T-cell (primary cell): ENCODE data around the gene MYO18B. TPM values are rescaled to one million over a fixed set of nuclear protein-coding genes. Genes with fewer than 3 reads are reported as not detected.

Source experiments
- ATAC-seq, 4 experiments: fragments of 200-7000 bp in 3 of 4; fragments of 150-1000 bp in 1 of 4; cut with Tn5 transposase; replicated peaks in 1 of 4; 1 replicate in 3 of 4; 2 replicates in 1 of 4; pipeline ENCODE4 v1.10.0; 2021; ENCODE audit warnings: moderate library complexity in 3 of 4, mild to moderate bottlenecking in 2 of 4, moderate number of reproducible peaks in 1 of 4
- CTCF ChIA-PET, 2 donors: fragments of 300-600 bp; sonication (Branson Sonifier 250); formaldehyde crosslinking; loops; one replicate each; lab custom pipeline; 2022; ENCODE audit warnings: antibody characterized with exemption in 2 of 2; lab: Charles Lee
- POLR2A ChIA-PET, 2 donors: fragments of 300-600 bp; sonication (Branson Sonifier 250); formaldehyde crosslinking; loops; one replicate each; lab custom pipeline; 2022; ENCODE audit warnings: antibody characterized with exemption in 2 of 2; lab: Charles Lee
- DNase-seq, 35 experiments: peaks; one replicate each; pipeline versions ENCODE4 v3.0.0 to v3.0.0-alpha.2; 2013 to 2023
- H3K27ac ChIP-seq: one replicate; pipeline ENCODE4 v1.5.1; 2013; ENCODE audit warnings: low read length
- H3K27me3 ChIP-seq, 2 experiments: replicated peaks in 1 of 2; 1 replicate in 1 of 2; 2 replicates in 1 of 2; pipeline versions ENCODE4 v1.6.1 to v1.7.0; 2013; ENCODE audit warnings: low read length in 1 of 2, mixed read lengths in 1 of 2; ENCODE audit not compliant: control insufficient read depth in 2 of 2, insufficient read depth in 2 of 2; ENCODE audit errors: extremely low read depth in 1 of 2
- H3K36me3 ChIP-seq, 2 donors: 1 replicate in 1 of 2; 2 replicates in 1 of 2; pipeline versions ENCODE4 v1.6.1 to v1.7.0; 2013; ENCODE audit warnings: low read length in 1 of 2; ENCODE audit not compliant: control insufficient read depth in 2 of 2, insufficient read depth in 1 of 2; ENCODE audit errors: extremely low read depth in 1 of 2
- H3K4me1 ChIP-seq, 2 experiments: 1 replicate in 1 of 2; 2 replicates in 1 of 2; pipeline versions ENCODE4 v1.6.1 to v1.7.0; 2013; ENCODE audit warnings: low read length in 2 of 2, mixed read lengths in 1 of 2; ENCODE audit not compliant: insufficient read depth in 2 of 2, control insufficient read depth in 1 of 2; ENCODE audit errors: extremely low read depth in 1 of 2
- H3K4me3 ChIP-seq, 2 donors: 1 replicate in 1 of 2; 2 replicates in 1 of 2; pipeline versions ENCODE4 v1.5.1 to v1.7.0; 2013; ENCODE audit warnings: mild to moderate bottlenecking in 2 of 2, low read length in 1 of 2, moderate library complexity in 1 of 2; ENCODE audit not compliant: control insufficient read depth in 1 of 2; ENCODE audit errors: extremely low read depth in 1 of 2
- H3K9me3 ChIP-seq: 2 replicates; pipeline ENCODE4 v1.7.0; 2013
- H3K27ac Mint-ChIP-seq, 2 donors: one replicate each; pipeline ENCODE4 v1.8.0; 2020 to 2021; ENCODE audit warnings: mild to moderate bottlenecking in 2 of 2, mixed read lengths in 2 of 2
- H3K27me3 Mint-ChIP-seq, 2 donors: one replicate each; pipeline ENCODE4 v1.8.0; 2021 to 2022; ENCODE audit warnings: mixed read lengths in 2 of 2
- H3K36me3 Mint-ChIP-seq: one replicate; pipeline ENCODE4 v1.8.0; 2021; ENCODE audit warnings: mixed read lengths
- H3K4me1 Mint-ChIP-seq, 3 donors: one replicate each; pipeline ENCODE4 v1.8.0; 2020 to 2022; ENCODE audit warnings: mixed read lengths in 3 of 3, mild to moderate bottlenecking in 1 of 3
- H3K4me3 Mint-ChIP-seq, 3 donors: one replicate each; pipeline ENCODE4 v1.8.0; 2020 to 2022; ENCODE audit warnings: mild to moderate bottlenecking in 3 of 3, mixed read lengths in 3 of 3, moderate library complexity in 3 of 3
- H3K9me3 Mint-ChIP-seq, 3 donors: one replicate each; pipeline ENCODE4 v1.8.0; 2020 to 2022; ENCODE audit warnings: mixed read lengths in 3 of 3
- WGBS: methylation state at CpG from one replicate; pipeline ENCODE4 v1.1.5; 2013; ENCODE audit warnings: missing lambda C conversion rate; ENCODE audit not compliant: insufficient coverage; 5-methylcytosine and 5-hydroxymethylcytosine counted together
- total RNA-seq, 35 experiments: library from RNA in 6 of 35; stranded (reverse) in 6 of 35; fragments of 120-200 nt in 1 of 35; gene quantifications; one replicate each; pipeline versions ENCODE4 v1.2.1 to v1.2.4 and lab custom pipeline; 2013 to 2026

Gene MYO18B
- total RNA-seq, 5 donors from 2014 or later (not counting 1 experiment from before 2014, with no cell fraction given) = 0.18 to 0.70 (median 0.26) TPM; not detected in 1

- no peak for DNase-seq
- peaks cover 0 to 1% (median 0%) of the 10 kb centered on the region in 3 donors for H3K9me3 Mint-ChIP-seq
- H3K27me3 ChIP-seq = peaks cover 0 to 11% of the 10 kb centered on the region in 2 experiments
- no peaks in the 10 kb centered on the region for H3K36me3 ChIP-seq
- 100% methylated on average over 2 of the region's 9 CpGs for WGBS
- peaks cover 8 to 20% of the 10 kb centered on the region in 2 donors for H3K27me3 Mint-ChIP-seq
- H3K27ac ChIP-seq = no peak overlapping the region
- H3K4me3 ChIP-seq = no peak overlapping the region
- no peaks in the 10 kb centered on the region for H3K4me1 Mint-ChIP-seq
- H3K27ac Mint-ChIP-seq = no peak overlapping the region
- CTCF ChIA-PET = no interaction called here
- no peaks in the 10 kb centered on the region for H3K36me3 Mint-ChIP-seq
- POLR2A ChIA-PET = no interaction called here
- H3K4me1 ChIP-seq = no peaks in the 10 kb centered on the region
- no peak for ATAC-seq
- H3K4me3 Mint-ChIP-seq = no peak overlapping the region
- H3K9me3 ChIP-seq = no peaks in the 10 kb centered on the region
Measured at GRCh38 chr22:25827415-25827814, 85.4 kb downstream of the MYO18B start.

DNA sequence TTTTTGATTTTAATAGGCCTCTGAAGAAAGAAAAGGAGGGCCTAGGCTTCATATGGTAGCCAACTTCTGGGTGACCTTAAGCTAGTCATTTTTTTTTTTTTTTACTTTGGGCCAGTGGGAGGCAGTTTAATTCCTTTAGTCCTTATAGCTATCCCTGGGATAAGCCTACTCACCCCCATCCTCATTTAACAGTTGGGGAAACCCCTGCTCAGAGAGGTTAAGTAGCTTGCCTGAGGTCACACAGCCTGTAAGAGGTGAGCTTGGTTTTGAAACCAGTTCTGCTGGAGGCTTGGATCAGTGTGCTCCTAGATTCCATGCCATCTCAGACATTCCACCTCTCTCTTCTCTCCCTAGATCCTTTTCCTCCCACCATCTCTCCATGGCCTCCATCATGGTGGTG is 86.4 kb downstream of the MYO18B start:
- ATAC-seq (no peak), DNase-seq (no peak)
- Histone ChIP-seq H3K4me3 (no peak overlapping the region), H3K9me3 (no peaks in the 10 kb centered on the region), H3K4me1 (no peaks in the 10 kb centered on the region), H3K27ac (no peak overlapping the region), H3K27me3 (peaks cover 0 to 9% of the 10 kb centered on the region in 2 experiments), H3K36me3 (no peaks in the 10 kb centered on the region)
- ChIA-PET POLR2A (no interaction called here), CTCF (interaction anchor here in 1 of 2 donors (0.5 kb wide), 1 partner anchor 772 kb away, joined by 5 read pairs; no protein-coding TSS in a partner anchor)
- H3K4me1 Mint-ChIP-seq = no peaks in the 10 kb centered on the region
- no peak overlapping the region for H3K27ac Mint-ChIP-seq
- no peaks in the 10 kb centered on the region for H3K9me3 Mint-ChIP-seq
- H3K27me3 Mint-ChIP-seq = peaks cover 4 to 17% of the 10 kb centered on the region in 2 donors
- H3K4me3 Mint-ChIP-seq = no peak overlapping the region
- H3K36me3 Mint-ChIP-seq = no peaks in the 10 kb centered on the region

GRCh38 chr22:25829237-25829636 is 87.2 kb downstream of the MYO18B start:
- Histone ChIP-seq H3K27ac (no peak overlapping the region), H3K27me3 (peaks cover 0 to 3% of the 10 kb centered on the region in 2 experiments), H3K4me3 (no peak overlapping the region), H3K4me1 (no peaks in the 10 kb centered on the region), H3K9me3 (no peaks in the 10 kb centered on the region), H3K36me3 (no peaks in the 10 kb centered on the region)
- no CpG with 5 or more reads among the region's 5 CpGs for WGBS
- H3K36me3 Mint-ChIP-seq = no peaks in the 10 kb centered on the region
- no peak for ATAC-seq
- no peaks in the 10 kb centered on the region for H3K9me3 Mint-ChIP-seq
- H3K4me1 Mint-ChIP-seq = no peaks in the 10 kb centered on the region
- peaks cover 1 to 12% of the 10 kb centered on the region in 2 donors for H3K27me3 Mint-ChIP-seq
- CTCF ChIA-PET = no interaction called here
- H3K4me3 Mint-ChIP-seq = no peak overlapping the region
- POLR2A ChIA-PET = no interaction called here
- H3K27ac Mint-ChIP-seq = no peak overlapping the region
- no peak for DNase-seq

DNA sequence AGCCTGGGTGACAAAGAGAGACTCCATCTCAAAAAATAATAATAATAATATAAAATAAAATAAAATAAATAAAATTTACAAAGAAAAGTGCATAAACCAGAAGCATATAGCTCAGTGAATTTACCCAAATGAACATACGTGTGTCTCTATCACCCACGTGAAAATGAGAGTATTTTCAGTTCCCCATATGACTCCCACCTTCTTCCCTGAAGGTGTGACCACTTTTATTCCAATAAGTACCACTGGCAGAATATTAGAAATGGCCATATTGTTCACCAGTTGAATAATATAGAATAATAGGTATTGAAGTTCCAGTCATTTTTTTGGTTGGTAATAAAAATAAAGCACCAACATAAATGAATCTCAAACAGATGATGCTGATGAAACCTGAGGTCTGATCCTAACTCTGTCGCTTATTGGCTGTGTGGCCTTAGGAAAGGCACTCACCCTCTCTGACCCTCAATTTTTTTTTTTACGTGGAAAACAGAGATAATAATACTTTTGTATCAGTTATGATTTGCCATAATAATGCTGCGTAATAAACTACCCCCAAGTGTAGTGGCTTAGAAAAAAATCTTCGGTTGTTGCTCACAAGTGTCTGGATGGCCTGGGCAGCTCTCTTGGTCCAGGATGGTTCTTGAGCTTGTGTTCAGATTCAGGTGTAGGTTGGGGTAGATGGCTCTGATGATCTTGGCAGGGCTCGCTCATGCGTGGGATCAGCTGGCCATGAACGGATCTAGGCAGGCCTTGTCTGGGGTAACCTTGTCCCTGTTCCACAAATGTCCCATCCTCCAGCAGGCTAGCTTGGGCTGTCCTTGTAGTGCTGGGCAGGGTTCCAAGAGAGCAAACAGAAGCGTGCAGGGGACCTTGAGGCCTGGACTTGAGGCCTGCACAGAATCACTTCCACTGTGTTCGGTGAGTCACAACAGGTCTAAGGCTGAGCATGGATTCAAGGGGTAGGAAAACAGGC is 88.1 kb downstream of the MYO18B start:
- Histone ChIP-seq H3K27ac (no peak overlapping the region), H3K27me3 (peaks cover 0 to 2% of the 10 kb centered on the region in 2 experiments), H3K4me1 (no peaks in the 10 kb centered on the region), H3K9me3 (no peaks in the 10 kb centered on the region), H3K4me3 (no peak overlapping the region), H3K36me3 (no peaks in the 10 kb centered on the region)
- ATAC-seq (no peak), DNase-seq (no peak)
- 94% methylated on average over 5 of the region's 11 CpGs for WGBS
- Mint-ChIP-seq H3K27me3 (peaks cover 0 to 8% of the 10 kb centered on the region in 2 donors), H3K4me1 (no peaks in the 10 kb centered on the region), H3K9me3 (no peaks in the 10 kb centered on the region), H3K27ac (no peak overlapping the region), H3K36me3 (no peaks in the 10 kb centered on the region), H3K4me3 (no peak overlapping the region)
- CTCF ChIA-PET = no interaction called here
- POLR2A ChIA-PET = no interaction called here

DNA sequence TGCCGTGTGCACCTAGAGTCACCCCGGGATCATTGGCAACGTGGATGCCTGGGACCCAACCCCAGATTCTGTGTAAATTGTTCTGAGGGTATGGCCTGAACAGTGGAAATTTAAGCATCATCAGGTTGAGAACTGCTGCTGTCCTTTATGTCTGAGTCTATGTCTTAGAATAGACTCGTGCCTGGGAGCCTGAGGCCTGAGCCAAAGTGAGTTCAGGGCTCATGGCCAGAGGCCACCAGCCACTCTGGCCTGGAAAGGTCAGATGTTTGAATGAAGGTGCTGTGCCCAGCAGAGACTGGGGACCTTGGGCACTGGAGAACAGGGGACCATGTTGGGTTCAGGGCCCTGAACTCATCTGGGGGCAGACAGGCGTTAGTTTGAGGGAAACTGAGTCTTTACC is 91.1 kb downstream of the MYO18B start:
- no peak overlapping the region for H3K4me3 Mint-ChIP-seq
- Histone ChIP-seq H3K27me3 (peaks cover 0 to 8% of the 10 kb centered on the region in 2 experiments), H3K4me3 (no peak overlapping the region), H3K36me3 (no peaks in the 10 kb centered on the region), H3K27ac (no peak overlapping the region), H3K4me1 (no peaks in the 10 kb centered on the region), H3K9me3 (no peaks in the 10 kb centered on the region)
- no peaks in the 10 kb centered on the region for H3K4me1 Mint-ChIP-seq
- WGBS = 38% methylated on average over 3 of the region's 5 CpGs
- no peaks in the 10 kb centered on the region for H3K9me3 Mint-ChIP-seq
- ATAC-seq (no peak), DNase-seq (no peak)
- no peaks in the 10 kb centered on the region for H3K36me3 Mint-ChIP-seq
- POLR2A ChIA-PET = no interaction called here
- CTCF ChIA-PET = no interaction called here
- peaks cover 0 to 5% of the 10 kb centered on the region in 2 donors for H3K27me3 Mint-ChIP-seq
- H3K27ac Mint-ChIP-seq = no peak overlapping the region

DNA sequence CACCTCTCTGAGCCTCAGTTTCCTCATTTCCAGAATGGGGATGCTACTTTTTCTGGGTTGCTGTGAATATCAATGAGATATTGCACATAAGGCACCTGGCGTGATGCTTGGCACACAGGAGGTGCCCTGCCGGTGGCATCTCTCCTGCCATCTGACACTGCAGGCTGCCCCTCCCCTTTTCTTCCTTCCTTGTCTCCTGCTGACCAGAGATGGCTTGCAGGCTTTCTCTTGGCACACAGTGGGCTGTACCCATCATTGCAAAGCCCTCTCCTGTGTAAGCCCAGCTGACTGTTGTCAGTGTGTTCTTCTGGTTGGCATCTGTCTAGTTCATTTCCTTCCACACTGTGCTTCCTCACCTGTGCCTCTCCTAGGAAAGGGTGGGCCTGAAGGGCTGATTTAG is 91.7 kb downstream of the MYO18B start:
- H3K9me3 ChIP-seq = no peaks in the 10 kb centered on the region
- Mint-ChIP-seq H3K4me1 (no peaks in the 10 kb centered on the region), H3K9me3 (no peaks in the 10 kb centered on the region), H3K27me3 (peaks cover 0 to 5% of the 10 kb centered on the region in 2 donors), H3K27ac (no peak overlapping the region), H3K4me3 (no peak overlapping the region), H3K36me3 (no peaks in the 10 kb centered on the region)
- DNase-seq (no peak), ATAC-seq (no peak)
- H3K4me1 ChIP-seq = no peaks in the 10 kb centered on the region
- peaks cover 0 to 8% of the 10 kb centered on the region in 2 experiments for H3K27me3 ChIP-seq
- H3K27ac ChIP-seq = no peak overlapping the region
- ChIA-PET CTCF (no interaction called here), POLR2A (no interaction called here)
- no peaks in the 10 kb centered on the region for H3K36me3 ChIP-seq
- WGBS = no CpG with 5 or more reads among the region's 2 CpGs
- no peak overlapping the region for H3K4me3 ChIP-seq
